Measurements from ENCODE around the gene TCL1A.

TCL1A gene

GRCh38 chr14:95712398-95712797 lies 1.5 kb downstream of the TCL1A start:
- no peak for DNase-seq (ENCODE audit: low read depth in 1 of 2, low spot score in 1 of 2)
- TF ChIP-seq POLR2AphosphoS5 (IDR thresholded peaks at IDR 0.05; ENCODE audit: low read depth): no peak
- TF ChIP-seq CTCF (IDR thresholded peaks at IDR 0.05; ENCODE audit: insufficient read depth, low read length): no peak
- TF ChIP-seq SPI1 (IDR thresholded peaks at IDR 0.05; ENCODE audit: borderline replicate concordance, low read depth): no peak
- TF ChIP-seq REST (IDR thresholded peaks at IDR 0.05; ENCODE audit: insufficient replicate concordance, low read depth): no peak
- TF ChIP-seq GABPA (IDR thresholded peaks at IDR 0.05; ENCODE audit: low read depth): no peak
- no peak overlapping the region for H3K27ac ChIP-seq (replicated peaks)
- no peak overlapping the region for H3K4me3 ChIP-seq (replicated peaks; ENCODE audit: insufficient read depth, low read length)
- H3K27me3 ChIP-seq (ENCODE audit: insufficient read depth, poor library complexity, severe bottlenecking): peaks cover 5% of the 10 kb centered on the region

- Histone ChIP-seq H3K27me3 (ENCODE audit: insufficient read depth, poor library complexity, severe bottlenecking) (peaks cover 5% of the 10 kb centered on the region), H3K4me3 (replicated peaks; ENCODE audit: insufficient read depth, low read length) (no peak overlapping the region), H3K27ac (replicated peaks) (no peak overlapping the region)
- TF ChIP-seq POLR2AphosphoS5 (IDR thresholded peaks at IDR 0.05; ENCODE audit: low read depth): no peak
- no peak for TF ChIP-seq CTCF (IDR thresholded peaks at IDR 0.05; ENCODE audit: insufficient read depth, low read length)
- no peak for TF ChIP-seq GABPA (IDR thresholded peaks at IDR 0.05; ENCODE audit: low read depth)
- TF ChIP-seq REST (IDR thresholded peaks at IDR 0.05; ENCODE audit: insufficient replicate concordance, low read depth): no peak
- TF ChIP-seq SPI1 (IDR thresholded peaks at IDR 0.05; ENCODE audit: borderline replicate concordance, low read depth): no peak
- DNase-seq (ENCODE audit: low read depth in 1 of 2, low spot score in 1 of 2): no peak
Observed at GRCh38 chr14:95711476-95712176, 2.3 kb downstream of the TCL1A start.

GRCh38 chr14:95710106-95710505 lies 3.8 kb downstream of the TCL1A start:
- no peak for DNase-seq (ENCODE audit: low read depth in 1 of 2, low spot score in 1 of 2)
- peaks cover 3% of the 10 kb centered on the region for H3K27me3 ChIP-seq (ENCODE audit: insufficient read depth, poor library complexity, severe bottlenecking)
- no peak overlapping the region for H3K4me3 ChIP-seq (replicated peaks; ENCODE audit: insufficient read depth, low read length)
- H3K27ac ChIP-seq (replicated peaks): no peak overlapping the region
- TF ChIP-seq GABPA (IDR thresholded peaks at IDR 0.05; ENCODE audit: low read depth): no peak
- no peak for TF ChIP-seq SPI1 (IDR thresholded peaks at IDR 0.05; ENCODE audit: borderline replicate concordance, low read depth)
- no peak for TF ChIP-seq POLR2AphosphoS5 (IDR thresholded peaks at IDR 0.05; ENCODE audit: low read depth)
- no peak for TF ChIP-seq REST (IDR thresholded peaks at IDR 0.05; ENCODE audit: insufficient replicate concordance, low read depth)
- TF ChIP-seq CTCF (IDR thresholded peaks at IDR 0.05; ENCODE audit: insufficient read depth, low read length): no peak
